SK-N-SH treated with all-trans-retinoic acid at 6 μM for 48 hours (cell line): ENCODE measurements around the gene AGBL5.

Source experiments
- ATAC-seq: fragments of 200-7000 bp; cut with Tn5 transposase; 3 replicates; pipeline ENCODE4 v1.9.1; 2020; ENCODE audit warnings: mild to moderate bottlenecking, moderate library complexity
- ARNTL ChIP-seq: fragments of 450-650 bp; formaldehyde crosslinking; IDR thresholded peaks from 2 replicates; pipeline ENCODE4 v1.5.0; 2020; ENCODE audit warnings: low read depth, mild to moderate bottlenecking, moderate library complexity, borderline replicate concordance
- BACH2 ChIP-seq: fragments of 250-450 bp; sonication (Bioruptor Pico); IDR thresholded peaks from 2 replicates; pipeline ENCODE4 v1.9.0; 2021; ENCODE audit warnings: mild to moderate bottlenecking, borderline replicate concordance
- GLIS3 ChIP-seq: fragments of 250-450 bp; sonication (Bioruptor Pico); IDR thresholded peaks from 2 replicates; pipeline ENCODE4 v1.5.0; 2020; ENCODE audit warnings: mild to moderate bottlenecking, moderate library complexity
- ISL1 ChIP-seq: fragments of 250-450 bp; sonication (Bioruptor Pico); IDR thresholded peaks from 2 replicates; pipeline ENCODE4 v2.1.2; 2022; ENCODE audit warnings: mild to moderate bottlenecking, moderate library complexity
- OSR1 ChIP-seq: fragments of 250-450 bp; sonication (Bioruptor Pico); IDR thresholded peaks from 2 replicates; pipeline ENCODE4 v1.8.0; 2022; ENCODE audit warnings: moderate library complexity, mild to moderate bottlenecking, inconsistent platforms
- PPARA ChIP-seq: fragments of 250-450 bp; sonication (Bioruptor Pico); IDR thresholded peaks from 2 replicates; pipeline ENCODE4 v1.5.0; 2020; ENCODE audit warnings: mild to moderate bottlenecking, borderline replicate concordance
- RARB ChIP-seq: fragments of 250-450 bp; sonication (Bioruptor Pico); IDR thresholded peaks from 2 replicates; pipeline ENCODE4 v1.8.0; 2021; ENCODE audit warnings: mild to moderate bottlenecking, moderate library complexity
- SNAI2 ChIP-seq: fragments of 250-450 bp; sonication (Bioruptor Pico); IDR thresholded peaks from 2 replicates; pipeline ENCODE4 v1.5.0; 2020; ENCODE audit warnings: mild to moderate bottlenecking, moderate library complexity
- TCF4 ChIP-seq: fragments of 250-450 bp; sonication (Bioruptor Pico); IDR thresholded peaks from 2 replicates; pipeline ENCODE4 v1.8.0; 2021; ENCODE audit warnings: mild to moderate bottlenecking, moderate library complexity, borderline replicate concordance
- TOX ChIP-seq: fragments of 250-450 bp; sonication (Bioruptor Pico); IDR thresholded peaks from 2 replicates; pipeline ENCODE4 v1.8.0; 2021; ENCODE audit warnings: mild to moderate bottlenecking, moderate library complexity, borderline replicate concordance
- ZC3H10 ChIP-seq: fragments of 250-450 bp; sonication (Bioruptor Pico); IDR thresholded peaks from 2 replicates; pipeline ENCODE4 v1.5.1; 2021; ENCODE audit warnings: mild to moderate bottlenecking, moderate library complexity
- ZFP30 ChIP-seq: fragments of 450-650 bp; formaldehyde crosslinking; IDR thresholded peaks from 2 replicates; pipeline ENCODE4 v1.5.0; 2022; ENCODE audit warnings: mild to moderate bottlenecking, moderate library complexity
- ZNF565 ChIP-seq: fragments of 450-650 bp; formaldehyde crosslinking; conservative IDR thresholded peaks from 2 replicates; pipeline ENCODE4 v1.5.0; 2020; ENCODE audit warnings: low read depth, mild to moderate bottlenecking, moderate library complexity
- ZNF70 ChIP-seq: fragments of 450-650 bp; formaldehyde crosslinking; IDR thresholded peaks from 2 replicates; pipeline ENCODE4 v1.5.0; 2020; ENCODE audit warnings: mild to moderate bottlenecking, moderate library complexity
- ZNF8 ChIP-seq: fragments of 450-650 bp; formaldehyde crosslinking; IDR thresholded peaks from 2 replicates; pipeline ENCODE4 v1.5.0; 2020; ENCODE audit warnings: mild to moderate bottlenecking, moderate library complexity
- TF ChIP-seq, protein P1 (sequence below): fragments of 250-450 bp; sonication (Bioruptor Pico); IDR thresholded peaks from 2 replicates; pipeline ENCODE4 v1.8.0; 2021; ENCODE audit warnings: low read depth, mild to moderate bottlenecking, moderate library complexity, borderline replicate concordance
- TF ChIP-seq, protein P2 (sequence below): fragments of 250-450 bp; sonication (Bioruptor Pico); IDR thresholded peaks from 2 replicates; pipeline ENCODE4 v1.5.1; 2020; ENCODE audit warnings: low read depth, mild to moderate bottlenecking, moderate library complexity
- TF ChIP-seq, protein P3 (sequence below): fragments of 250-450 bp; sonication (Bioruptor Pico); IDR thresholded peaks from 2 replicates; pipeline ENCODE4 v1.8.0; 2020; ENCODE audit warnings: mild to moderate bottlenecking, moderate library complexity, borderline replicate concordance
- TF ChIP-seq, protein P4 (sequence below): fragments of 250-450 bp; sonication (Bioruptor Pico); IDR thresholded peaks from 2 replicates; pipeline ENCODE4 v1.5.0; 2020; ENCODE audit warnings: mild to moderate bottlenecking, moderate library complexity
- TF ChIP-seq, protein P5 (sequence below): fragments of 250-450 bp; sonication (Bioruptor Pico); IDR thresholded peaks from 2 replicates; pipeline ENCODE4 v1.5.1; 2021; ENCODE audit warnings: mild to moderate bottlenecking, moderate library complexity

Gene AGBL5

DNA sequence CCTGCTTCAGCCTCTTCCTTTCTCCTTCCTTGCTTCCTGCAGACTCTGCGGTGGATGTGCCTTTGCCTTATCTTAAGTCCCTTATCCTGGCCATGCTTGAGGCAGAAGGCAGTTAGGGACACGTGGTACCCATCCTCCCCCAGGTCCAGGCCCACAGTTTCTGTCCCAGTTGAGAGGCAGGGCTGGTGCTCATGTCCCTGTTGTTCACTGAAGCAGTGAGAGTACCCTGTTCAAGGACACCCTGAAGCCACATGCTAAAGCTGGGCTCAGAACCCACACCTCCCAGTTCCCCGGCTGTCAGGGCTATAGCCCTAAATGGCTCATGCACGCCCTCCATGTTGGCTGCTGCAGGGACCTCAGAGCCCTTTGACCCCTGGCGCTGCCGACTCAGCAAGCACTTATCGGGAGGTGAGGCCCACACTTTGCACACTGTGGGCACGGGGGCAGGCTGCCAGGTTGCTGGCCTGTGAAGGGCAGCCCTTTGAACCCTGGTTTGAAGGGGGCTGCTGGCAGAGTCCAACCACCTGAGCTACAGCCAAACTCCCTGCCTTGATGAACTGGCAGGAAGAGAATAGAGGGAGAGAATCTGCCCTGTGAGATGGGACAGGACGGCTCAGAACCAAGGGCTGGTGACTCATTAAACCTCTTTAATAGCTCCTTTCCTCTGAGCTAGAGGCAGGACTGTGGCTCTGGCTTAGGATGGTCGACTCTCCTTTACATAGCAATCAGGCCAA lies 41.4 kb downstream of the AGBL5 start:
- ATAC-seq, result no peak
- no peak for TF ChIP-seq ISL1 (CRISPR knock-in tag)
- TF ChIP-seq TOX (CRISPR knock-in tag), result no peak
- TF ChIP-seq ZC3H10 (CRISPR knock-in tag), result no peak
- TF ChIP-seq PPARA, result no peak
- TF ChIP-seq BACH2 (CRISPR knock-in tag), result no peak
- TF ChIP-seq SNAI2 (CRISPR knock-in tag), result no peak
- TF ChIP-seq ZNF70, result no peak

DNA sequence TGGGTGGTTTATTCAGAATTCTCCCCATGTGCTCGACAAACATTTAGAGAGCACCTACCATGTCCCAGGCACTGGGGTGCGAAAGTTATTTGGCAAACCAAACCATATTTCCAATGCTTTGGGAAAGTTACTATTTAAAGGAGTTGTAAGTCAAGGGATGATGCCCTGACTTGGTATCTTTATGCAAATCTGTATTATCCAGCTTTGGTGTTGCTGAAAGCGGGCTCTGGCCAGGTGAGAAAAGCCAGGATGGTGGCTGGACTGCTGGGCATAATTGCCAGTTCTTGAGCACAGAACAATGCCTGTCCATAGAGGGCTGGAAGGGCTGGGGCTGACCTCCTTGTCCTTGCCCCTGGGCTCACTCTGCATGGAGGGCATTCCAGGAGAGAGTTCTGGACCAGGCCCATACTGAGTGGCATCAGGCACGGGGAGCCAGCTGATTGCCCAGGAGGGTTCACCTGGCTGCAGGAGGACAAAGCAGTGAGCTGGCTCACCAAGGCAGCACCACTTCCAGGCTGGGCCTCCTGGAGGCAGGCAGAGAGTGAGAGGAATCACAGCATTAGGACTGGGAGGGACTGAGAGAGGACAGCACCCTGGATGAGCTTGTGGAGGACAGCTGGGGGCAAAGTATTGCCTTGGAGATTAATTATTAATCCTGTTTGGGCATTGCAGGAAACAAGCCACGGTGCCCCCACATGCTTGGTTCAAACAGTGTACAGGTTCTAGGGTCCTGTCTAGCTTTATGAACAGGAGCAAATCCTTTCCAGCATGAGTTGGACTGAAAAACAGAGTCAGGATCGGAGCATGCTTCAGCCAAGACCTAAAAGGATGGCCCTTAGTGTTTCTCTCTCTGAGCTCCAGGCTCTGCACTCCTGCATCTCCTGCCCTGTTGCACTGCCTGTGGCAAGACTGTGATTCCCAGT lies 42.2 kb downstream of the AGBL5 start:
- ATAC-seq, result no peak
- TF ChIP-seq BACH2 (CRISPR knock-in tag) (no peak), OSR1 (CRISPR knock-in tag) (no peak), PPARA (no peak), ARNTL (CRISPR knock-in tag) (no peak)
- TF ChIP-seq, protein P1, sequence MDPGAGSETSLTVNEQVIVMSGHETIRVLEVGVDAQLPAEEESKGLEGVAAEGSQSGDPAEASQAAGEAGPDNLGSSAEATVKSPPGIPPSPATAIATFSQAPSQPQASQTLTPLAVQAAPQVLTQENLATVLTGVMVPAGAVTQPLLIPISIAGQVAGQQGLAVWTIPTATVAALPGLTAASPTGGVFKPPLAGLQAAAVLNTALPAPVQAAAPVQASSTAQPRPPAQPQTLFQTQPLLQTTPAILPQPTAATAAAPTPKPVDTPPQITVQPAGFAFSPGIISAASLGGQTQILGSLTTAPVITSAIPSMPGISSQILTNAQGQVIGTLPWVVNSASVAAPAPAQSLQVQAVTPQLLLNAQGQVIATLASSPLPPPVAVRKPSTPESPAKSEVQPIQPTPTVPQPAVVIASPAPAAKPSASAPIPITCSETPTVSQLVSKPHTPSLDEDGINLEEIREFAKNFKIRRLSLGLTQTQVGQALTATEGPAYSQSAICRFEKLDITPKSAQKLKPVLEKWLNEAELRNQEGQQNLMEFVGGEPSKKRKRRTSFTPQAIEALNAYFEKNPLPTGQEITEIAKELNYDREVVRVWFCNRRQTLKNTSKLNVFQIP, result no peak

DNA sequence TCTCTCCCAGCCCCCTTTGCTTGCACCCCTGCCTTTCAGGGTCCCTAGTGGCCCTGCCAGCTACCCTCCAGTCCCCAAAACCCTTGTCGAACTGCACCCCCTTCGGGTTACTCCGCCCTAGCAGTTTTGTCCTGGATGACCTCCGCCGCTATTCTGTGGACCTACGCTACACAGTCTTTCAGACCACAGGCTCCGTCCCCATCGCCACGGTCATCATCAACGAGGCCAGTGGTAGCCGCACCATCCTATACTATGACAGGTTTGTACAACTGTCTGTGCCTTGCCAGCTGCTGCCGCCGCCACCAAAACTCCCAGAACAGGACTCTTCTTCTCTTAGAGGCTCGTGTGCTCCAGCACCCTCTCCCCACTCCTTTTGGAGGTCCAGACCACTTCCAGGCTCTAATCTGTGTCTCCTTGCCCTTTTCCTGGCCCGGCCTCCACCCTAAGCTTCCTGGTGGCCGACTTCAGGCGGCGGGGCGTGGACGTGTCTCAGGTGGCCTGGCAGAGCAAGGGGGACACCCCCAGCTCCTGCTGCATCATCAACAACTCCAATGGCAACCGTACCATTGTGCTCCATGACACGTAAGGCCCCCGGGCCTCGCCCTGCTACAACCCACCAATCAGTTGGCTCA lies 43.0 kb downstream of the AGBL5 start:
- TF ChIP-seq GLIS3 (CRISPR knock-in tag), result no peak
- TF ChIP-seq PPARA, result no peak
- TF ChIP-seq, protein P2, sequence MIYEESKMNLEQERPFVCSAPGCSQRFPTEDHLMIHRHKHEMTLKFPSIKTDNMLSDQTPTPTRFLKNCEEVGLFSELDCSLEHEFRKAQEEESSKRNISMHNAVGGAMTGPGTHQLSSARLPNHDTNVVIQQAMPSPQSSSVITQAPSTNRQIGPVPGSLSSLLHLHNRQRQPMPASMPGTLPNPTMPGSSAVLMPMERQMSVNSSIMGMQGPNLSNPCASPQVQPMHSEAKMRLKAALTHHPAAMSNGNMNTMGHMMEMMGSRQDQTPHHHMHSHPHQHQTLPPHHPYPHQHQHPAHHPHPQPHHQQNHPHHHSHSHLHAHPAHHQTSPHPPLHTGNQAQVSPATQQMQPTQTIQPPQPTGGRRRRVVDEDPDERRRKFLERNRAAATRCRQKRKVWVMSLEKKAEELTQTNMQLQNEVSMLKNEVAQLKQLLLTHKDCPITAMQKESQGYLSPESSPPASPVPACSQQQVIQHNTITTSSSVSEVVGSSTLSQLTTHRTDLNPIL (CRISPR knock-in tag), result no peak
- no peak for TF ChIP-seq ISL1 (CRISPR knock-in tag)
- TF ChIP-seq ARNTL (CRISPR knock-in tag), result no peak
- TF ChIP-seq, protein P3, sequence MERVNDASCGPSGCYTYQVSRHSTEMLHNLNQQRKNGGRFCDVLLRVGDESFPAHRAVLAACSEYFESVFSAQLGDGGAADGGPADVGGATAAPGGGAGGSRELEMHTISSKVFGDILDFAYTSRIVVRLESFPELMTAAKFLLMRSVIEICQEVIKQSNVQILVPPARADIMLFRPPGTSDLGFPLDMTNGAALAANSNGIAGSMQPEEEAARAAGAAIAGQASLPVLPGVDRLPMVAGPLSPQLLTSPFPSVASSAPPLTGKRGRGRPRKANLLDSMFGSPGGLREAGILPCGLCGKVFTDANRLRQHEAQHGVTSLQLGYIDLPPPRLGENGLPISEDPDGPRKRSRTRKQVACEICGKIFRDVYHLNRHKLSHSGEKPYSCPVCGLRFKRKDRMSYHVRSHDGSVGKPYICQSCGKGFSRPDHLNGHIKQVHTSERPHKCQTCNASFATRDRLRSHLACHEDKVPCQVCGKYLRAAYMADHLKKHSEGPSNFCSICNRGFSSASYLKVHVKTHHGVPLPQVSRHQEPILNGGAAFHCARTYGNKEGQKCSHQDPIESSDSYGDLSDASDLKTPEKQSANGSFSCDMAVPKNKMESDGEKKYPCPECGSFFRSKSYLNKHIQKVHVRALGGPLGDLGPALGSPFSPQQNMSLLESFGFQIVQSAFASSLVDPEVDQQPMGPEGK (CRISPR knock-in tag), result no peak
- no peak for TF ChIP-seq SNAI2 (CRISPR knock-in tag)
- TF ChIP-seq, protein P1, result no peak
- no peak for TF ChIP-seq TCF4 (CRISPR knock-in tag)
- TF ChIP-seq ZFP30, result no peak
- TF ChIP-seq ZNF8 (CRISPR knock-in tag), result no peak
- no peak for TF ChIP-seq RARB (CRISPR knock-in tag)
- TF ChIP-seq BACH2 (CRISPR knock-in tag), result no peak
- no peak for TF ChIP-seq ZNF70
- no peak for TF ChIP-seq TOX (CRISPR knock-in tag)
- TF ChIP-seq, protein P4, sequence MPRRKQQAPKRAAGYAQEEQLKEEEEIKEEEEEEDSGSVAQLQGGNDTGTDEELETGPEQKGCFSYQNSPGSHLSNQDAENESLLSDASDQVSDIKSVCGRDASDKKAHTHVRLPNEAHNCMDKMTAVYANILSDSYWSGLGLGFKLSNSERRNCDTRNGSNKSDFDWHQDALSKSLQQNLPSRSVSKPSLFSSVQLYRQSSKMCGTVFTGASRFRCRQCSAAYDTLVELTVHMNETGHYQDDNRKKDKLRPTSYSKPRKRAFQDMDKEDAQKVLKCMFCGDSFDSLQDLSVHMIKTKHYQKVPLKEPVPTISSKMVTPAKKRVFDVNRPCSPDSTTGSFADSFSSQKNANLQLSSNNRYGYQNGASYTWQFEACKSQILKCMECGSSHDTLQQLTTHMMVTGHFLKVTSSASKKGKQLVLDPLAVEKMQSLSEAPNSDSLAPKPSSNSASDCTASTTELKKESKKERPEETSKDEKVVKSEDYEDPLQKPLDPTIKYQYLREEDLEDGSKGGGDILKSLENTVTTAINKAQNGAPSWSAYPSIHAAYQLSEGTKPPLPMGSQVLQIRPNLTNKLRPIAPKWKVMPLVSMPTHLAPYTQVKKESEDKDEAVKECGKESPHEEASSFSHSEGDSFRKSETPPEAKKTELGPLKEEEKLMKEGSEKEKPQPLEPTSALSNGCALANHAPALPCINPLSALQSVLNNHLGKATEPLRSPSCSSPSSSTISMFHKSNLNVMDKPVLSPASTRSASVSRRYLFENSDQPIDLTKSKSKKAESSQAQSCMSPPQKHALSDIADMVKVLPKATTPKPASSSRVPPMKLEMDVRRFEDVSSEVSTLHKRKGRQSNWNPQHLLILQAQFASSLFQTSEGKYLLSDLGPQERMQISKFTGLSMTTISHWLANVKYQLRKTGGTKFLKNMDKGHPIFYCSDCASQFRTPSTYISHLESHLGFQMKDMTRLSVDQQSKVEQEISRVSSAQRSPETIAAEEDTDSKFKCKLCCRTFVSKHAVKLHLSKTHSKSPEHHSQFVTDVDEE (CRISPR knock-in tag), result no peak
- TF ChIP-seq ZC3H10 (CRISPR knock-in tag), result no peak
- no peak for TF ChIP-seq ZNF565 (CRISPR knock-in tag)
- TF ChIP-seq OSR1 (CRISPR knock-in tag), result no peak
- TF ChIP-seq, protein P5, sequence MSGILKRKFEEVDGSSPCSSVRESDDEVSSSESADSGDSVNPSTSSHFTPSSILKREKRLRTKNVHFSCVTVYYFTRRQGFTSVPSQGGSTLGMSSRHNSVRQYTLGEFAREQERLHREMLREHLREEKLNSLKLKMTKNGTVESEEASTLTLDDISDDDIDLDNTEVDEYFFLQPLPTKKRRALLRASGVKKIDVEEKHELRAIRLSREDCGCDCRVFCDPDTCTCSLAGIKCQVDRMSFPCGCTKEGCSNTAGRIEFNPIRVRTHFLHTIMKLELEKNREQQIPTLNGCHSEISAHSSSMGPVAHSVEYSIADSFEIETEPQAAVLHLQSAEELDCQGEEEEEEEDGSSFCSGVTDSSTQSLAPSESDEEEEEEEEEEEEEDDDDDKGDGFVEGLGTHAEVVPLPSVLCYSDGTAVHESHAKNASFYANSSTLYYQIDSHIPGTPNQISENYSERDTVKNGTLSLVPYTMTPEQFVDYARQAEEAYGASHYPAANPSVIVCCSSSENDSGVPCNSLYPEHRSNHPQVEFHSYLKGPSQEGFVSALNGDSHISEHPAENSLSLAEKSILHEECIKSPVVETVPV, result no peak
- ATAC-seq, result no peak
